ENCODE results near the gene SHISAL1.

Gene SHISAL1

GRCh38 chr22:44340271-44341239, 27.8 kb upstream of the SHISAL1 start:
- no peak overlapping the region for H3K4me3 ChIP-seq (ENCODE audit: low read depth, low read length)
- no peak overlapping the region for H3K9ac ChIP-seq (ENCODE audit: low read depth, low read length)
- no peaks in the 10 kb centered on the region for H3K36me3 ChIP-seq (ENCODE audit: control insufficient read depth, insufficient read depth, low read length)
- H3K27me3 ChIP-seq (ENCODE audit: control insufficient read depth, insufficient read depth, low read length), result no peaks in the 10 kb centered on the region
- no peaks in the 10 kb centered on the region for H3K9me3 ChIP-seq (ENCODE audit: control insufficient read depth, insufficient read depth, low read length)
- no peaks in the 10 kb centered on the region for H3K4me1 ChIP-seq (ENCODE audit: control insufficient read depth, insufficient read depth, low read length)

GRCh38 chr22:44338906-44339305, 26.2 kb upstream of the SHISAL1 start:
- no peaks in the 10 kb centered on the region for H3K36me3 ChIP-seq (ENCODE audit: control insufficient read depth, insufficient read depth, low read length)
- H3K4me1 ChIP-seq (ENCODE audit: control insufficient read depth, insufficient read depth, low read length), result no peaks in the 10 kb centered on the region
- H3K9ac ChIP-seq (ENCODE audit: low read depth, low read length), result no peak overlapping the region
- no peaks in the 10 kb centered on the region for H3K9me3 ChIP-seq (ENCODE audit: control insufficient read depth, insufficient read depth, low read length)
- peaks cover 5% of the 10 kb centered on the region for H3K27me3 ChIP-seq (ENCODE audit: control insufficient read depth, insufficient read depth, low read length)
- no peak overlapping the region for H3K4me3 ChIP-seq (ENCODE audit: low read depth, low read length)

- H3K36me3 ChIP-seq (ENCODE audit: control insufficient read depth, insufficient read depth, low read length), result no peaks in the 10 kb centered on the region
- peaks cover 7% of the 10 kb centered on the region for H3K27me3 ChIP-seq (ENCODE audit: control insufficient read depth, insufficient read depth, low read length)
These were observed 25.5 kb upstream of the SHISAL1 start for GRCh38 chr22:44338177-44338810.

DNA sequence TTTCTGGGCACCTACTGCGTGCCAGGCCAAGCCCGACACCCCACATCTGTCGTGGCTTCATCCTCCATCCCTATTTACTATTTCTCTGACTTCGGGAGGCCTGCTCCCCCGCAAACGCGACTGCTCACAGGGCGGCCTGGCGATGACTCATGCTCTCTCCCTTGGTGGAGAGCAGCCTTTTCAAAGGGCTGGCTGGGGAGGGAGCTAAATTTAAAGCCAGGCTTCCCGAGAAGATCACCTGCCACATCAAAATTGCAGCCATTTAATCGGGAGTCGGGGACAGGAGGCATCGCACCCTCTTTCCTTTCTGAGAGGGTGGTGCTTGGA, 24.9 kb upstream of the SHISAL1 start:
- Histone ChIP-seq H3K36me3 (ENCODE audit: control insufficient read depth, insufficient read depth, low read length) (no peaks in the 10 kb centered on the region), H3K27me3 (ENCODE audit: control insufficient read depth, insufficient read depth, low read length) (peaks cover 13% of the 10 kb centered on the region), H3K4me1 (ENCODE audit: control insufficient read depth, insufficient read depth, low read length) (no peaks in the 10 kb centered on the region), H3K9me3 (ENCODE audit: control insufficient read depth, insufficient read depth, low read length) (no peaks in the 10 kb centered on the region), H3K9ac (ENCODE audit: low read depth, low read length) (no peak overlapping the region), H3K4me3 (ENCODE audit: low read depth, low read length) (no peak overlapping the region)

More at GRCh38 chr22:44338177-44338810, 25.5 kb upstream of the SHISAL1 start:
- H3K4me3 ChIP-seq (ENCODE audit: low read depth, low read length), result no peak overlapping the region
- H3K4me1 ChIP-seq (ENCODE audit: control insufficient read depth, insufficient read depth, low read length), result no peaks in the 10 kb centered on the region
- no peaks in the 10 kb centered on the region for H3K9me3 ChIP-seq (ENCODE audit: control insufficient read depth, insufficient read depth, low read length)
- H3K9ac ChIP-seq (ENCODE audit: low read depth, low read length), result no peak overlapping the region

GRCh38 chr22:44336962-44337677, 24.4 kb upstream of the SHISAL1 start:
- H3K27me3 ChIP-seq (ENCODE audit: control insufficient read depth, insufficient read depth, low read length), result peaks cover 18% of the 10 kb centered on the region
- H3K36me3 ChIP-seq (ENCODE audit: control insufficient read depth, insufficient read depth, low read length), result no peaks in the 10 kb centered on the region
- no peak overlapping the region for H3K4me3 ChIP-seq (ENCODE audit: low read depth, low read length)
- no peak overlapping the region for H3K9ac ChIP-seq (ENCODE audit: low read depth, low read length)
- H3K4me1 ChIP-seq (ENCODE audit: control insufficient read depth, insufficient read depth, low read length), result no peaks in the 10 kb centered on the region
- no peaks in the 10 kb centered on the region for H3K9me3 ChIP-seq (ENCODE audit: control insufficient read depth, insufficient read depth, low read length)

- H3K9me3 ChIP-seq (ENCODE audit: control insufficient read depth, insufficient read depth, low read length), result no peaks in the 10 kb centered on the region
- no peaks in the 10 kb centered on the region for H3K36me3 ChIP-seq (ENCODE audit: control insufficient read depth, insufficient read depth, low read length)
- H3K27me3 ChIP-seq (ENCODE audit: control insufficient read depth, insufficient read depth, low read length), result peaks cover 21% of the 10 kb centered on the region
- H3K4me3 ChIP-seq (ENCODE audit: low read depth, low read length), result no peak overlapping the region
- H3K9ac ChIP-seq (ENCODE audit: low read depth, low read length), result no peak overlapping the region
- no peaks in the 10 kb centered on the region for H3K4me1 ChIP-seq (ENCODE audit: control insufficient read depth, insufficient read depth, low read length)
These were observed 23.4 kb upstream of the SHISAL1 start for GRCh38 chr22:44335903-44336803.

DNA sequence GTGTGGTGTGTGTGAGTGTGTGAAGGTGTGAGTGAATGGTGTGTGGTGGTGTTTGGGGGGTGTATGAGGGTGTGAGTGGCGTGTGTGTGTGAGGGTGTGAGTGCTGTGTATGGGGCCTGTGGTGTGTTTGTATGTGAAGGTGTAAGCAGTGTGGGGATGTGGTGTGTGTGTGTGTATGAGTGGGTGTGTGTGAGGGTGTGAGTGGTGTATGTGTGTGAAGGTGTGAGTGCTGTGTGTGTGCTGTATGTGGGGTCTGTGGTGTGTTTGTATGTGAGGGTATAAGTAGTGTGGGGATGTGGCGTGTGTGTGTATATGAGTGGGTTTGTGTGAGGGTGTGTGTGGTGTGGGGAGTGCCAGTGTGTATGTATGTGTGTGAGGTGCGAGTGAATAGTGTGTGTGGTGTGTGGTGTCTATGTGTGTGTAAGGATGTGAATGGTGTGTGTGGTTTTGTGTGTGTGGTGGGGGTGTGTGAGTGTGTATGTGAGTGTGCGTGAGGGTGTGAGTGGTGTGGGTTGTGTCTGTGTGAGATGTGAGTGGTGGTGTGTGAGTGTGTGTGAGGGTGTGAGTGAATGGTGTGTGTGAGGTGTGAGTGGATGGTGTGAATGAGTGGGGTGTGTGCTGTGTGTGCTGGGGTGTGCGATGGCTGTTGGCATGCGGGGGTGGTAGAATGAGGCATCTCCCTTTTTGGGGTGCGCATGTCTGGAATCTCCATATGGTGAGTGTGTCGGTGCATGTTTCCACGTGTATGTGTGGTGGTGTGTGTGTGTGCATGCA, 22.5 kb upstream of the SHISAL1 start:
- H3K9ac ChIP-seq (ENCODE audit: low read depth, low read length), result no peak overlapping the region
- no peaks in the 10 kb centered on the region for H3K36me3 ChIP-seq (ENCODE audit: control insufficient read depth, insufficient read depth, low read length)
- H3K9me3 ChIP-seq (ENCODE audit: control insufficient read depth, insufficient read depth, low read length), result no peaks in the 10 kb centered on the region
- no peaks in the 10 kb centered on the region for H3K4me1 ChIP-seq (ENCODE audit: control insufficient read depth, insufficient read depth, low read length)
- H3K27me3 ChIP-seq (ENCODE audit: control insufficient read depth, insufficient read depth, low read length), result peaks cover 27% of the 10 kb centered on the region
- H3K4me3 ChIP-seq (ENCODE audit: low read depth, low read length), result no peak overlapping the region

DNA sequence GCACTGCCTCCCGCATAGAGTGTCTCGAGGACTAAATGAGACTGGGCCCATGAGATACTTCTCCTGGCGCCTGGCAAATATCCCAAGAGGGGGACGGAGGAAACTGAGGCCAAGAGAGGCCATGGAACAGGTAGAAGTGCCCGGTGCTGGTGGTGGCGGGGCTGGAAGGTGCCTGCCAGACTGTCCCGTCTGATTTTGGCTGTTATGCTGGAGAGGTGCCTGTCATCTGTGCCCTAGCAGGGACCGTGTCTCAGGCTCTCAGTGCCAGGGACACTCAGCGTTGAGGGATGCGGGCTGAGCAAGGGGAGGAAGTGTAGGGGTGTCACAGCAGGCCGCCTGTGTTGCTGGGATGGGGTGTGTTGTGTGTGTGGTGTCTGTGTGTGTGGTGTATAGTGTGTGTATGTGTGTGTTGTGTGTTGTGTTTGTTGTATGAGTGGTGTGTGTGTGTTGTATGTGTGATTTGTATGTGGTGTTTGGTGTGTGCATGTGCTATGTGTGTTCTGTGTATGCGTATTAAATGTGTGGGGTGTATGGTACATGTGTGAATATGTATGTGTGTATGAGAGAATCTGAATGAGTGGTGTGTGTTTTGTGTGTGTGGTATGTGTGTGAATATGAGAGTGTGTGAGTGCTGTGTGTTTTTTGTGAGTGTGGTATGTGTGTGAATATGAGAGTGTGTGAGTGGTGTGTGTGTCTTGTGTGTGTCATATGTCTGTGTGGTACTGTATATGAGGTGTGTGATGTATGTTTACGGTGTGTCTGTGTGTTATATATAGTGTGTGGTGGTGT, 21.3 kb upstream of the SHISAL1 start:
- no peak overlapping the region for H3K4me3 ChIP-seq (ENCODE audit: low read depth, low read length)
- no peak overlapping the region for H3K9ac ChIP-seq (ENCODE audit: low read depth, low read length)
- peaks cover 37% of the 10 kb centered on the region for H3K27me3 ChIP-seq (ENCODE audit: control insufficient read depth, insufficient read depth, low read length)
- no peaks in the 10 kb centered on the region for H3K36me3 ChIP-seq (ENCODE audit: control insufficient read depth, insufficient read depth, low read length)
- no peaks in the 10 kb centered on the region for H3K4me1 ChIP-seq (ENCODE audit: control insufficient read depth, insufficient read depth, low read length)
- no peaks in the 10 kb centered on the region for H3K9me3 ChIP-seq (ENCODE audit: control insufficient read depth, insufficient read depth, low read length)

DNA sequence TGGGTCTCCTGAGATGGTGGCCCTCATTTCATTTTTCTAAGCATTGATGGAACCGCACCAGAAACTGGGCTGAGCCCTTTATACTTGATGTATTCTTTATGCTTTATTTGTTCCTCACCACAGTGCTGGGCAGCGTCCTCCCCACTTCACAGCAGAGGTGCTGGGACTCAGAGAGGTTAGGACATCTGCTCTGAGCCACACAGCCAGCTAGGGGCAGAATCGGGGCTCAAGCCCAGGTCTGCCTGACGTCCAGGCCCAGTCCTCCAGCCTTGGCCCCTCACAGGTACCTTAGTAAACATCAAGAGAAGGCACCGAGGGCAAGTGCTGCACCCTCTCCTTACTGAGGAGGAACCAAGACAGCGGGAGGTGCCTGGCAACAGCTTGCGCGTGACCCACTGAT, 20.2 kb upstream of the SHISAL1 start:
- Histone ChIP-seq H3K9ac (ENCODE audit: low read depth, low read length) (no peak overlapping the region), H3K36me3 (ENCODE audit: control insufficient read depth, insufficient read depth, low read length) (no peaks in the 10 kb centered on the region), H3K4me3 (ENCODE audit: low read depth, low read length) (no peak overlapping the region), H3K27me3 (ENCODE audit: control insufficient read depth, insufficient read depth, low read length) (peaks cover 37% of the 10 kb centered on the region), H3K9me3 (ENCODE audit: control insufficient read depth, insufficient read depth, low read length) (no peaks in the 10 kb centered on the region), H3K4me1 (ENCODE audit: control insufficient read depth, insufficient read depth, low read length) (no peaks in the 10 kb centered on the region)
